ENCODE measurements around the gene COL4A5. TPM values are rescaled to one million over a fixed set of nuclear protein-coding genes. Genes with fewer than 3 reads are reported as not detected.

Gene COL4A5
- total RNA-seq, 3 donors from 2014 or later (not counting 1 experiment from before 2014, with no cell fraction given) = not detected

GRCh38 chrX:108704839-108705238 is 265.2 kb downstream of the COL4A5 start:
- WGBS (ENCODE audit: insufficient coverage) = no CpG with 5 or more reads among the region's 2 CpGs
- ATAC-seq = no peak
- peaks cover 0 to 1% of the 10 kb centered on the region in 2 donors for H3K9me3 Mint-ChIP-seq
- intact Hi-C loops (cut with micrococcal nuclease) = no loop called here
- Histone ChIP-seq H3K27ac (ENCODE audit: low read length) (no peak overlapping the region), H3K9me3 (ENCODE audit: control insufficient read depth, insufficient read depth, low read length) (no peaks in the 10 kb centered on the region), H3K27me3 (ENCODE audit: control insufficient read depth, insufficient read depth, low read length) (no peaks in the 10 kb centered on the region), H3K4me1 (ENCODE audit: control insufficient read depth, insufficient read depth, low read length) (no peaks in the 10 kb centered on the region), H3K4me3 (ENCODE audit: low read length) (no peak overlapping the region), H3K36me3 (ENCODE audit: control insufficient read depth, insufficient read depth, low read length) (no peaks in the 10 kb centered on the region)
- TF ChIP-seq CTCF (IDR thresholded peaks at IDR 0.05) = no peak
- H3K4me1 Mint-ChIP-seq = no peaks in the 10 kb centered on the region
- no peak overlapping the region for H3K4me3 Mint-ChIP-seq
- no peaks in the 10 kb centered on the region for H3K36me3 Mint-ChIP-seq
- no peak for DNase-seq
- H3K27ac Mint-ChIP-seq = no peak overlapping the region
- H3K27me3 Mint-ChIP-seq (ENCODE audit: low read depth in 2 of 2) = no peaks in the 10 kb centered on the region

GRCh38 chrX:108712886-108713285 is 273.2 kb downstream of the COL4A5 start:
- Histone ChIP-seq H3K27me3 (ENCODE audit: control insufficient read depth, insufficient read depth, low read length) (no peaks in the 10 kb centered on the region), H3K4me3 (ENCODE audit: low read length) (no peak overlapping the region), H3K9me3 (ENCODE audit: control insufficient read depth, insufficient read depth, low read length) (no peaks in the 10 kb centered on the region), H3K36me3 (ENCODE audit: control insufficient read depth, insufficient read depth, low read length) (no peaks in the 10 kb centered on the region), H3K27ac (ENCODE audit: low read length) (no peak overlapping the region), H3K4me1 (ENCODE audit: control insufficient read depth, insufficient read depth, low read length) (no peaks in the 10 kb centered on the region)
- no peak for DNase-seq
- Mint-ChIP-seq H3K27me3 (ENCODE audit: low read depth in 2 of 2) (no peaks in the 10 kb centered on the region), H3K4me1 (no peaks in the 10 kb centered on the region), H3K9me3 (peaks cover 0 to 11% of the 10 kb centered on the region in 2 donors), H3K4me3 (no peak overlapping the region), H3K27ac (no peak overlapping the region), H3K36me3 (no peaks in the 10 kb centered on the region)
- intact Hi-C loops (cut with micrococcal nuclease) = no loop called here
- no peak for TF ChIP-seq CTCF (IDR thresholded peaks at IDR 0.05)
- no CpG with 5 or more reads among the region's 1 CpG for WGBS (ENCODE audit: insufficient coverage)
- no peak for ATAC-seq

GRCh38 chrX:108722561-108722960 is 282.9 kb downstream of the COL4A5 start:
- Mint-ChIP-seq H3K27ac (no peak overlapping the region), H3K36me3 (no peaks in the 10 kb centered on the region), H3K27me3 (ENCODE audit: low read depth in 2 of 2) (no peaks in the 10 kb centered on the region), H3K4me3 (no peak overlapping the region), H3K4me1 (no peaks in the 10 kb centered on the region), H3K9me3 (no peaks in the 10 kb centered on the region)
- H3K27ac ChIP-seq (ENCODE audit: low read length) = no peak overlapping the region
- DNase-seq (no peak), ATAC-seq (no peak)
- no peaks in the 10 kb centered on the region for H3K27me3 ChIP-seq (ENCODE audit: control insufficient read depth, insufficient read depth, low read length)
- no peaks in the 10 kb centered on the region for H3K9me3 ChIP-seq (ENCODE audit: control insufficient read depth, insufficient read depth, low read length)
- H3K4me3 ChIP-seq (ENCODE audit: low read length) = no peak overlapping the region
- intact Hi-C loops (cut with micrococcal nuclease) = no loop called here
- 94% methylated on average over 2 of the region's 2 CpGs for WGBS (ENCODE audit: insufficient coverage)
- no peak for TF ChIP-seq CTCF (IDR thresholded peaks at IDR 0.05)
- no peaks in the 10 kb centered on the region for H3K36me3 ChIP-seq (ENCODE audit: control insufficient read depth, insufficient read depth, low read length)
- H3K4me1 ChIP-seq (ENCODE audit: control insufficient read depth, insufficient read depth, low read length) = no peaks in the 10 kb centered on the region

- H3K9me3 ChIP-seq (ENCODE audit: control insufficient read depth, insufficient read depth, low read length) = no peaks in the 10 kb centered on the region
- H3K27me3 ChIP-seq (ENCODE audit: control insufficient read depth, insufficient read depth, low read length) = no peaks in the 10 kb centered on the region
- peaks cover 0 to 3% of the 10 kb centered on the region in 2 donors for H3K9me3 Mint-ChIP-seq
- no peak overlapping the region for H3K27ac Mint-ChIP-seq
- WGBS (ENCODE audit: insufficient coverage) = 88% methylated on average over 2 of the region's 3 CpGs
- H3K27ac ChIP-seq (ENCODE audit: low read length) = no peak overlapping the region
- no peak overlapping the region for H3K4me3 ChIP-seq (ENCODE audit: low read length)
- no peaks in the 10 kb centered on the region for H3K36me3 Mint-ChIP-seq
- no peak for TF ChIP-seq CTCF (IDR thresholded peaks at IDR 0.05)
- no peaks in the 10 kb centered on the region for H3K36me3 ChIP-seq (ENCODE audit: control insufficient read depth, insufficient read depth, low read length)
- no peak overlapping the region for H3K4me3 Mint-ChIP-seq
- H3K4me1 Mint-ChIP-seq = no peaks in the 10 kb centered on the region
- ATAC-seq = no peak
- H3K4me1 ChIP-seq (ENCODE audit: control insufficient read depth, insufficient read depth, low read length) = no peaks in the 10 kb centered on the region
- H3K27me3 Mint-ChIP-seq (ENCODE audit: low read depth in 2 of 2) = peaks cover 3 to 17% of the 10 kb centered on the region in 2 donors
- DNase-seq = no peak
- intact Hi-C loops (cut with micrococcal nuclease) = no loop called here
These were observed 287.1 kb downstream of the COL4A5 start for GRCh38 chrX:108726748-108727147.

All from natural killer cell (primary cell).